ENCODE data around the gene TRMT13. TPM values are rescaled to one million over a fixed set of nuclear protein-coding genes. Genes with fewer than 3 reads are reported as not detected.

The TRMT13 gene
- total RNA-seq, 2 donors from 2014 or later, result 33.7 to 33.9 TPM

GRCh38 chr1:100147875-100148274 is 14.9 kb downstream of the TRMT13 start:
- Histone ChIP-seq H3K27me3 (no peaks in the 10 kb centered on the region), H3K4me3 (no peak overlapping the region), H3K9me3 (no peaks in the 10 kb centered on the region), H3K4me1 (no peaks in the 10 kb centered on the region), H3K27ac (no peak overlapping the region), H3K36me3 (replicated peaks in 1 of 2; ENCODE audit: insufficient read depth in 1 of 2, low read depth in 2 of 2) (peaks cover 6 to 33% of the 10 kb centered on the region in 2 donors)
- WGBS, 2 donors, result 87 to 89% methylated on average over 4 of the region's 4 CpGs
- TF ChIP-seq POLR2A (IDR thresholded peaks at IDR 0.05), result no peak
- TF ChIP-seq, protein P1, sequence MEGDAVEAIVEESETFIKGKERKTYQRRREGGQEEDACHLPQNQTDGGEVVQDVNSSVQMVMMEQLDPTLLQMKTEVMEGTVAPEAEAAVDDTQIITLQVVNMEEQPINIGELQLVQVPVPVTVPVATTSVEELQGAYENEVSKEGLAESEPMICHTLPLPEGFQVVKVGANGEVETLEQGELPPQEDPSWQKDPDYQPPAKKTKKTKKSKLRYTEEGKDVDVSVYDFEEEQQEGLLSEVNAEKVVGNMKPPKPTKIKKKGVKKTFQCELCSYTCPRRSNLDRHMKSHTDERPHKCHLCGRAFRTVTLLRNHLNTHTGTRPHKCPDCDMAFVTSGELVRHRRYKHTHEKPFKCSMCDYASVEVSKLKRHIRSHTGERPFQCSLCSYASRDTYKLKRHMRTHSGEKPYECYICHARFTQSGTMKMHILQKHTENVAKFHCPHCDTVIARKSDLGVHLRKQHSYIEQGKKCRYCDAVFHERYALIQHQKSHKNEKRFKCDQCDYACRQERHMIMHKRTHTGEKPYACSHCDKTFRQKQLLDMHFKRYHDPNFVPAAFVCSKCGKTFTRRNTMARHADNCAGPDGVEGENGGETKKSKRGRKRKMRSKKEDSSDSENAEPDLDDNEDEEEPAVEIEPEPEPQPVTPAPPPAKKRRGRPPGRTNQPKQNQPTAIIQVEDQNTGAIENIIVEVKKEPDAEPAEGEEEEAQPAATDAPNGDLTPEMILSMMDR (IDR thresholded peaks at IDR 0.05), result no peak
- intact Hi-C loops (cut with DNase I), result no loop called here
- no peak for ATAC-seq
- no peak for DNase-seq

DNA sequence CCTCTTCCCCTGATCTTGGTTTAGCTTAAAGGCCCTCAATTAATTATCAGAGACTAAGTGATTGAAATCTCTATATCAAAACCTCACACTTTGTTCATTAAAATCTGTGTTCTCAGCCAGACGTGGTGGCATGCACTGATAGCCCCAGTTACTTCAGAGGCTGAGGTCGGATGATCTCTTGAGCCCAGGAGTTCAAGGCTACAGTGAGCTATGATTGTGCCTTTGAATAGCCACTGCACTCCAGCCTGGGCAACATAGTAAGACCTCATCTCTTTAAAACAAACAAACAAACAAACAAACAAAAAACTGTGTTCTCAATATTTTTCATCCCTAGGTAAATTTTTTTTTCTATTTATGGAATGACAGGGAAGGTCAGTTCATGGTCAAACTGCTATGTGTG is 18.7 kb downstream of the TRMT13 start:
- ATAC-seq (no peak), DNase-seq (no peak)
- H3K9me3 ChIP-seq, result no peaks in the 10 kb centered on the region
- no peak overlapping the region for H3K4me3 ChIP-seq
- H3K36me3 ChIP-seq (replicated peaks in 1 of 2; ENCODE audit: insufficient read depth in 1 of 2, low read depth in 2 of 2), result peaks cover 0 to 5% of the 10 kb centered on the region in 2 donors
- TF ChIP-seq, protein P1 (IDR thresholded peaks at IDR 0.05), result no peak
- no peak for TF ChIP-seq POLR2A (IDR thresholded peaks at IDR 0.05)
- no peaks in the 10 kb centered on the region for H3K4me1 ChIP-seq
- no peaks in the 10 kb centered on the region for H3K27me3 ChIP-seq
- intact Hi-C loops (cut with DNase I), result no loop called here
- no peak overlapping the region for H3K27ac ChIP-seq
- WGBS, 2 donors, result 59 to 67% methylated on average over 2 of the region's 2 CpGs

GRCh38 chr1:100152271-100152670 is 19.3 kb downstream of the TRMT13 start:
- H3K4me1 ChIP-seq, result no peaks in the 10 kb centered on the region
- intact Hi-C loops (cut with DNase I), result no loop called here
- WGBS, 2 donors, result 62 to 83% methylated on average over 4 of the region's 4 CpGs
- DNase-seq, result no peak
- peaks cover 0 to 3% of the 10 kb centered on the region in 2 donors for H3K36me3 ChIP-seq (replicated peaks in 1 of 2; ENCODE audit: insufficient read depth in 1 of 2, low read depth in 2 of 2)
- H3K9me3 ChIP-seq, result no peaks in the 10 kb centered on the region
- ATAC-seq, result no peak
- TF ChIP-seq, protein P1 (IDR thresholded peaks at IDR 0.05), result no peak
- no peak for TF ChIP-seq POLR2A (IDR thresholded peaks at IDR 0.05)
- no peaks in the 10 kb centered on the region for H3K27me3 ChIP-seq
- H3K4me3 ChIP-seq, result no peak overlapping the region
- H3K27ac ChIP-seq, result no peak overlapping the region

DNA sequence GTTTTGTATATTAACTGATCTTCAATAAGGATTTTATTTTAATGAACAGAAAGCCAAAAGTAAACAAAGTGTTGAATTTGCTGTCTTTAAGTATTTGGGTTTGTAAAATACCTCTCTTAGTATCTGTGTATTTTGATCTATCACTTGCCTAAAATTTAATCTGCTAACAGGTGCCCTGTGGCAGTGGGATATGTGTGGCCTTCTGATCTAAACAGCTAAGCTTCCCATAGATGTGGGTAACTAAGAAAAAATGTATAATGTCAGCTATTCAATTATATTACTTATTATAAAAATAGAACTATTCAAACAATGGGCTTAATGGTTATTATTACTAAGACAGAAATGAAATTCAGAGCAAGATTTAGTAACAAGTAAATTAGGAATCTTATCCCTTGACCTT is 29.9 kb downstream of the TRMT13 start:
- intact Hi-C loops (cut with DNase I), result no loop called here
- Histone ChIP-seq H3K36me3 (replicated peaks in 1 of 2; ENCODE audit: insufficient read depth in 1 of 2, low read depth in 2 of 2) (no peaks in the 10 kb centered on the region), H3K27me3 (no peaks in the 10 kb centered on the region), H3K4me3 (no peak overlapping the region), H3K9me3 (no peaks in the 10 kb centered on the region), H3K4me1 (no peaks in the 10 kb centered on the region), H3K27ac (no peak overlapping the region)
- TF ChIP-seq, protein P1 (IDR thresholded peaks at IDR 0.05), result no peak
- no peak for TF ChIP-seq POLR2A (IDR thresholded peaks at IDR 0.05)
- ATAC-seq (no peak), DNase-seq (no peak)

- H3K27ac ChIP-seq, result no peak overlapping the region
- H3K9me3 ChIP-seq, result no peaks in the 10 kb centered on the region
- H3K36me3 ChIP-seq (replicated peaks in 1 of 2; ENCODE audit: insufficient read depth in 1 of 2, low read depth in 2 of 2), result no peaks in the 10 kb centered on the region
- ATAC-seq, result no peak
- no peak overlapping the region for H3K4me3 ChIP-seq
- no peaks in the 10 kb centered on the region for H3K4me1 ChIP-seq
- DNase-seq, result no peak
- intact Hi-C loops (cut with DNase I), result no loop called here
- TF ChIP-seq POLR2A (IDR thresholded peaks at IDR 0.05), result no peak
- TF ChIP-seq, protein P1 (IDR thresholded peaks at IDR 0.05), result no peak
- WGBS, 2 donors, result 70 to 83% methylated on average over 2 of the region's 2 CpGs
- H3K27me3 ChIP-seq, result no peaks in the 10 kb centered on the region
Observed at GRCh38 chr1:100164216-100164615, 31.3 kb downstream of the TRMT13 start.

Data from body of pancreas (tissue), 4 donors.